GM12878 (cell line): ENCODE results near the gene RBBP4. TPM values are rescaled to one million over a fixed set of nuclear protein-coding genes. Genes with fewer than 3 reads are reported as not detected.

Experiments
- CEBPZ ChIP-seq: fragments of 150-350 bp; IDR thresholded peaks from 2 replicates; pipeline ENCODE4 v1.6.1; 2016; ENCODE audit warnings: low read depth, low read length
- CREB1 ChIP-seq: IDR thresholded peaks from 2 replicates; pipeline ENCODE4 v1.6.1; 2012; ENCODE audit warnings: low read depth, mild to moderate bottlenecking, inconsistent platforms
- ELK1 ChIP-seq: IDR thresholded peaks from 2 replicates; pipeline ENCODE4 v1.6.1; 2012; ENCODE audit warnings: low read depth, low read length, improper control_type of control experiment
- GATAD2B ChIP-seq: fragments of 450-650 bp; conservative IDR thresholded peaks from 2 replicates; pipeline ENCODE4 v1.6.1; 2017; ENCODE audit warnings: low read depth, mild to moderate bottlenecking, moderate library complexity
- HDAC2 ChIP-seq: fragments of 200-600 bp; sonication (generic); IDR thresholded peaks from 2 replicates; pipeline ENCODE4 v1.6.1; 2017
- HDAC6 ChIP-seq: fragments of 200-600 bp; sonication (generic); IDR thresholded peaks from one replicate; pipeline ENCODE4 v1.8.0; 2017; ENCODE audit warnings: antibody characterized with exemption; ENCODE audit not compliant: unreplicated experiment
- JUND ChIP-seq: IDR thresholded peaks from 2 replicates; pipeline ENCODE4 v1.6.1; 2012; ENCODE audit warnings: low read depth, mild to moderate bottlenecking, low read length, improper control_type of control experiment, moderate library complexity
- KDM1A ChIP-seq: fragments of 200-600 bp; sonication (generic); IDR thresholded peaks from 2 replicates; pipeline ENCODE4 v1.6.1; 2016; ENCODE audit warnings: borderline replicate concordance
- NBN ChIP-seq: fragments of 450-650 bp; IDR thresholded peaks from 2 replicates; pipeline ENCODE4 v1.6.1; 2016
- NFIC ChIP-seq: IDR thresholded peaks from 2 replicates; pipeline ENCODE4 v1.6.1; 2012; ENCODE audit warnings: low read depth, mild to moderate bottlenecking, inconsistent platforms, low read length, moderate library complexity
- NFXL1 ChIP-seq: fragments of 450-650 bp; IDR thresholded peaks from 2 replicates; pipeline ENCODE4 v1.6.1; 2017; ENCODE audit warnings: antibody characterized with exemption, mild to moderate bottlenecking, borderline replicate concordance
- NR2F1 ChIP-seq: fragments of 450-650 bp; conservative IDR thresholded peaks from 2 replicates; pipeline ENCODE4 v1.6.1; 2017; ENCODE audit warnings: mild to moderate bottlenecking
- PBX3 ChIP-seq: IDR thresholded peaks from 2 replicates; pipeline ENCODE4 v1.6.1; 2011; ENCODE audit warnings: mild to moderate bottlenecking, low read depth, low read length, moderate library complexity; ENCODE audit not compliant: insufficient replicate concordance
- RAD21 ChIP-seq: IDR thresholded peaks from 2 replicates; pipeline ENCODE4 v1.6.1; 2011; ENCODE audit warnings: mild to moderate bottlenecking, low read depth, low read length, moderate library complexity; ENCODE audit not compliant: insufficient read depth
- RBBP5 ChIP-seq: fragments of 200-600 bp; sonication (generic); conservative IDR thresholded peaks from 2 replicates; pipeline ENCODE4 v1.6.1; 2016
- RUNX3 ChIP-seq: IDR thresholded peaks from 2 replicates; pipeline ENCODE4 v1.6.1; 2012; ENCODE audit warnings: low read length, inconsistent platforms
- SMAD1 ChIP-seq: fragments of 450-650 bp; IDR thresholded peaks from 2 replicates; pipeline ENCODE4 v1.6.1; 2018; ENCODE audit warnings: mild to moderate bottlenecking, low read depth; ENCODE audit not compliant: partially characterized antibody
- SMAD5 ChIP-seq: IDR thresholded peaks from 2 replicates; pipeline ENCODE4 v1.6.1; 2016; ENCODE audit warnings: antibody characterized with exemption, low read depth
- SPI1 ChIP-seq: IDR thresholded peaks from 2 replicates; pipeline ENCODE4 v1.6.1; 2011; ENCODE audit warnings: low read depth, mild to moderate bottlenecking, low read length, moderate library complexity, borderline replicate concordance; ENCODE audit not compliant: insufficient read depth
- SRF ChIP-seq, 2 experiments: IDR thresholded peaks; 2 replicates each; pipeline ENCODE4 v1.6.1; 2011; ENCODE audit warnings: low read depth in 2 of 2, low read length in 2 of 2, mild to moderate bottlenecking in 1 of 2, moderate library complexity in 1 of 2
- SUPT20H ChIP-seq: IDR thresholded peaks from 2 replicates; pipeline ENCODE4 v1.6.1; 2011; ENCODE audit warnings: low read depth, mild to moderate bottlenecking, low read length, moderate library complexity, borderline replicate concordance; ENCODE audit not compliant: control insufficient read depth
- TAF1 ChIP-seq: IDR thresholded peaks from 2 replicates; pipeline ENCODE4 v1.6.1; 2011; ENCODE audit warnings: mild to moderate bottlenecking, low read depth, low read length, borderline replicate concordance
- TARDBP ChIP-seq: IDR thresholded peaks from 2 replicates; pipeline ENCODE4 v1.6.1; 2016; ENCODE audit warnings: borderline replicate concordance
- ZSCAN29 ChIP-seq: fragments of 450-650 bp; IDR thresholded peaks from 2 replicates; pipeline ENCODE4 v1.6.1; 2017; ENCODE audit warnings: mild to moderate bottlenecking, moderate library complexity
- polyA plus RNA-seq, 11 experiments: library from polyadenylated mRNA; depleted of rRNA in 4 of 11; unstranded in 6 of 11; stranded (reverse) in 5 of 11; fragments of >200 nt; fragmentation: Nextera tagmentation in 4 of 11; fragmentation: Illumina TruSeq in 1 of 11; extraction: Ambion mirVana in 4 of 11; extraction: Trizol in 1 of 11; gene quantifications; 1 replicate in 1 of 11; 2 replicates in 10 of 11; pipeline versions ENCODE4 v1.2.1 to v1.2.3, GENCODE V29; 2011 to 2016; ENCODE audit warnings: inconsistent platforms in 2 of 11, missing spikeins in 2 of 11, low read depth in 1 of 11
- total RNA-seq, 4 experiments: library from RNA; depleted of rRNA in 3 of 4; stranded (reverse); fragments of >200 nt in 3 of 4; fragmentation: Illumina TruSeq in 1 of 4; extraction: Trizol in 1 of 4; gene quantifications; 2 replicates each; pipeline versions ENCODE4 v1.2.1 to v1.2.3, GENCODE V29; 2013 to 2021

Gene RBBP4
- total and polyA plus RNA-seq, 10 of the 15 experiments (the other 5 are each of a cell fraction or from before 2014, with no cell fraction given), result 120 to 357 (median 231) TPM

- TF ChIP-seq ELK1 (0 out of 2 replicates have a peak, but pooled peaks have one; percentile 44), HDAC2 (no peak), TARDBP (no peak), ZSCAN29 (no peak), NFXL1 (no peak), GATAD2B (no peak), SRF (IDR thresholded peaks at IDR 0.05; ENCODE audit: low read depth in 2 of 2, low read length in 2 of 2) (no peak), SMAD1 (no peak), NFIC (peak; percentile 29), RAD21 (no peak), JUND (no peak), NBN (0 out of 2 replicates have a peak, but pooled peaks have one; percentile 83), NR2F1 (peak; percentile 77; the same call in 1 of the 2 replicates), SUPT20H (no peak), SMAD5 (no peak), CREB1 (peak; percentile 78), PBX3 (peak; percentile 69), HDAC6 (no peak), KDM1A (no peak), RUNX3 (peak; percentile 70; the same call in 1 of the 2 replicates), TAF1 (peak; percentile 70; the same call in 1 of the 2 replicates), CEBPZ (no peak), SPI1 (no peak), RBBP5 (no peak; the same call in 1 of the 2 replicates)
These were observed 23.3 kb upstream of the RBBP4 start (continued) for GRCh38 chr1:32627596-32628162.
